Karpas-422 (cell line): ENCODE data around the gene VIM. TPM values are rescaled to one million over a fixed set of nuclear protein-coding genes. Genes with fewer than 3 reads are reported as not detected.

Source experiments
- DNase-seq: peaks from one replicate; pipeline ENCODE4 v3.0.0-alpha.2; 2015
- H2AFZ ChIP-seq: fragments of 200-600 bp; sonication (generic); 2 replicates; pipeline ENCODE4 v1.6.1; 2014; ENCODE audit warnings: antibody characterized with exemption, low read length, mixed read lengths
- H3K27ac ChIP-seq: fragments of 200-600 bp; sonication (generic); 2 replicates; pipeline ENCODE4 v1.5.1; 2014; ENCODE audit warnings: mild to moderate bottlenecking, low read length, moderate library complexity
- H3K27me3 ChIP-seq: fragments of 200-600 bp; sonication (generic); 2 replicates; pipeline ENCODE4 v1.6.1; 2014; ENCODE audit warnings: low read length, mixed read lengths
- H3K36me3 ChIP-seq: fragments of 200-600 bp; sonication (generic); 2 replicates; pipeline ENCODE4 v1.6.1; 2014; ENCODE audit warnings: low read length, mixed read lengths; ENCODE audit not compliant: insufficient read depth
- H3K4me1 ChIP-seq: fragments of 200-600 bp; sonication (generic); 2 replicates; pipeline ENCODE4 v1.6.1; 2014; ENCODE audit warnings: mild to moderate bottlenecking, low read length, mixed read lengths
- H3K4me2 ChIP-seq: fragments of 200-600 bp; sonication (generic); 2 replicates; pipeline ENCODE4 v1.6.1; 2014; ENCODE audit warnings: low read length, low read depth, mild to moderate bottlenecking; ENCODE audit not compliant: poor library complexity, severe bottlenecking
- H3K4me3 ChIP-seq: fragments of 200-600 bp; sonication (generic); 2 replicates; pipeline ENCODE4 v1.5.1; 2014; ENCODE audit warnings: mild to moderate bottlenecking, antibody characterized with exemption, low read length, mixed read lengths
- H3K79me2 ChIP-seq: fragments of 200-600 bp; sonication (generic); 2 replicates; pipeline ENCODE4 v1.6.1; 2014; ENCODE audit warnings: mild to moderate bottlenecking, low read length, mixed read lengths
- H3K9ac ChIP-seq: fragments of 200-600 bp; sonication (generic); 2 replicates; pipeline ENCODE4 v1.6.0; 2014; ENCODE audit warnings: low read length
- H3K9me2 ChIP-seq: fragments of 200-600 bp; sonication (generic), shearing (Covaris generic); replicated peaks from 2 replicates; pipeline ENCODE4 v1.6.0; 2014; ENCODE audit warnings: mild to moderate bottlenecking, low read length, moderate library complexity; ENCODE audit not compliant: insufficient read depth
- H3K9me3 ChIP-seq: fragments of 300-700, 200-600 bp; sonication (generic); 2 replicates; pipeline ENCODE4 v1.6.1; 2014; ENCODE audit warnings: low read length, mixed read lengths
- H4K20me1 ChIP-seq: fragments of 200-600 bp; sonication (generic); 2 replicates; pipeline ENCODE4 v1.6.1; 2014; ENCODE audit warnings: mild to moderate bottlenecking, antibody characterized with exemption, low read length, low read depth; ENCODE audit not compliant: insufficient read depth
- total RNA-seq: library from RNA; depleted of rRNA; stranded (reverse); fragments of >200 nt; shearing (Covaris generic); gene quantifications from 2 replicates; pipeline ENCODE4 v1.2.3, GENCODE V29; 2014; ENCODE audit warnings: low replicate concordance

The VIM gene
- total RNA-seq, 1 experiment from 2014 or later, result 7.0 TPM

- H3K4me2 ChIP-seq, result no peak overlapping the region
- H3K9ac ChIP-seq, result no peak overlapping the region
- H2AFZ ChIP-seq, result no peak overlapping the region
- H3K79me2 ChIP-seq, result no peaks in the 10 kb centered on the region
- H3K9me3 ChIP-seq, result no peaks in the 10 kb centered on the region
- H4K20me1 ChIP-seq, result no peaks in the 10 kb centered on the region
- no peaks in the 10 kb centered on the region for H3K9me2 ChIP-seq
- no peaks in the 10 kb centered on the region for H3K27me3 ChIP-seq
- no peak for DNase-seq
- H3K4me3 ChIP-seq, result no peak overlapping the region
- no peaks in the 10 kb centered on the region for H3K36me3 ChIP-seq
- peaks cover 35% of the 10 kb centered on the region for H3K4me1 ChIP-seq
- H3K27ac ChIP-seq, result no peak overlapping the region
Observed at GRCh38 chr10:17231788-17232187, 3.7 kb downstream of the VIM start.

- H4K20me1 ChIP-seq, result no peaks in the 10 kb centered on the region
- no peaks in the 10 kb centered on the region for H3K9me3 ChIP-seq
- no peak for DNase-seq
- peaks cover 29% of the 10 kb centered on the region for H3K4me1 ChIP-seq
- H3K4me2 ChIP-seq, result no peak overlapping the region
- no peaks in the 10 kb centered on the region for H3K79me2 ChIP-seq
- H3K27ac ChIP-seq, result no peak overlapping the region
- no peaks in the 10 kb centered on the region for H3K27me3 ChIP-seq
- no peak overlapping the region for H2AFZ ChIP-seq
- H3K9me2 ChIP-seq, result no peaks in the 10 kb centered on the region
- H3K9ac ChIP-seq, result no peak overlapping the region
- H3K36me3 ChIP-seq, result no peaks in the 10 kb centered on the region
- no peak overlapping the region for H3K4me3 ChIP-seq
Observed at GRCh38 chr10:17232276-17232960, 4.4 kb downstream of the VIM start.

- DNase-seq, result no peak
- no peak overlapping the region for H3K4me2 ChIP-seq
- H3K79me2 ChIP-seq, result no peaks in the 10 kb centered on the region
- no peaks in the 10 kb centered on the region for H3K36me3 ChIP-seq
- H3K4me3 ChIP-seq, result no peak overlapping the region
- H4K20me1 ChIP-seq, result no peaks in the 10 kb centered on the region
- no peak overlapping the region for H2AFZ ChIP-seq
- H3K9ac ChIP-seq, result no peak overlapping the region
- no peaks in the 10 kb centered on the region for H3K27me3 ChIP-seq
- no peaks in the 10 kb centered on the region for H3K9me2 ChIP-seq
- no peak overlapping the region for H3K27ac ChIP-seq
- H3K4me1 ChIP-seq, result peaks cover 19% of the 10 kb centered on the region
- no peaks in the 10 kb centered on the region for H3K9me3 ChIP-seq
Observed at GRCh38 chr10:17233286-17233991, 5.4 kb downstream of the VIM start.

- no peak for DNase-seq
Observed at GRCh38 chr10:17234431-17234945, 6.4 kb downstream of the VIM start.

GRCh38 chr10:17235136-17235535 lies 7.1 kb downstream of the VIM start:
- H3K9ac ChIP-seq, result no peak overlapping the region
- H2AFZ ChIP-seq, result no peak overlapping the region
- H3K9me3 ChIP-seq, result no peaks in the 10 kb centered on the region
- no peaks in the 10 kb centered on the region for H3K9me2 ChIP-seq
- no peaks in the 10 kb centered on the region for H3K36me3 ChIP-seq
- no peak overlapping the region for H3K4me2 ChIP-seq
- no peaks in the 10 kb centered on the region for H3K79me2 ChIP-seq
- H3K27me3 ChIP-seq, result no peaks in the 10 kb centered on the region
- H3K4me1 ChIP-seq, result peaks cover 9% of the 10 kb centered on the region
- no peaks in the 10 kb centered on the region for H4K20me1 ChIP-seq
- no peak overlapping the region for H3K4me3 ChIP-seq
- no peak for DNase-seq
- H3K27ac ChIP-seq, result no peak overlapping the region

More at GRCh38 chr10:17234431-17234945, 6.4 kb downstream of the VIM start:
- H3K9me2 ChIP-seq, result no peaks in the 10 kb centered on the region
- H3K9ac ChIP-seq, result no peak overlapping the region
- no peak overlapping the region for H3K4me2 ChIP-seq
- H3K27ac ChIP-seq, result no peak overlapping the region
- no peaks in the 10 kb centered on the region for H3K27me3 ChIP-seq
- no peak overlapping the region for H3K4me3 ChIP-seq
- no peak overlapping the region for H2AFZ ChIP-seq
- H3K79me2 ChIP-seq, result no peaks in the 10 kb centered on the region
- peaks cover 14% of the 10 kb centered on the region for H3K4me1 ChIP-seq
- H3K36me3 ChIP-seq, result no peaks in the 10 kb centered on the region
- no peaks in the 10 kb centered on the region for H4K20me1 ChIP-seq
- no peaks in the 10 kb centered on the region for H3K9me3 ChIP-seq

- Histone ChIP-seq H3K4me1 (no peaks in the 10 kb centered on the region), H3K9me2 (no peaks in the 10 kb centered on the region), H3K36me3 (no peaks in the 10 kb centered on the region), H3K79me2 (no peaks in the 10 kb centered on the region), H3K27me3 (no peaks in the 10 kb centered on the region), H3K9me3 (no peaks in the 10 kb centered on the region), H3K4me3 (no peak overlapping the region), H3K9ac (no peak overlapping the region), H2AFZ (no peak overlapping the region), H3K27ac (no peak overlapping the region), H3K4me2 (no peak overlapping the region), H4K20me1 (no peaks in the 10 kb centered on the region)
- DNase-seq, result no peak
Observed at GRCh38 chr10:17236468-17237148, 8.6 kb downstream of the VIM start.

GRCh38 chr10:17237149-17237527 lies 9.1 kb downstream of the VIM start:
- H3K4me3 ChIP-seq, result no peak overlapping the region
- no peaks in the 10 kb centered on the region for H3K27me3 ChIP-seq
- H3K4me2 ChIP-seq, result no peak overlapping the region
- H3K36me3 ChIP-seq, result no peaks in the 10 kb centered on the region
- no peak for DNase-seq
- no peaks in the 10 kb centered on the region for H4K20me1 ChIP-seq
- H3K9ac ChIP-seq, result no peak overlapping the region
- H3K9me2 ChIP-seq, result no peaks in the 10 kb centered on the region
- no peaks in the 10 kb centered on the region for H3K79me2 ChIP-seq
- H3K27ac ChIP-seq, result no peak overlapping the region
- H3K9me3 ChIP-seq, result no peaks in the 10 kb centered on the region
- H2AFZ ChIP-seq, result no peak overlapping the region
- no peaks in the 10 kb centered on the region for H3K4me1 ChIP-seq

- Histone ChIP-seq H4K20me1 (no peaks in the 10 kb centered on the region), H2AFZ (no peak overlapping the region), H3K9ac (no peak overlapping the region), H3K4me2 (no peak overlapping the region), H3K27ac (no peak overlapping the region), H3K4me3 (no peak overlapping the region), H3K27me3 (no peaks in the 10 kb centered on the region), H3K79me2 (no peaks in the 10 kb centered on the region), H3K4me1 (no peaks in the 10 kb centered on the region), H3K9me3 (no peaks in the 10 kb centered on the region), H3K36me3 (no peaks in the 10 kb centered on the region), H3K9me2 (no peaks in the 10 kb centered on the region)
- no peak for DNase-seq
Observed at GRCh38 chr10:17237915-17238444, 9.9 kb downstream of the VIM start.
